HG02642 (cell line): ENCODE measurements around the gene SPRED2.

ENCODE experiments used
- ATAC-seq: cut with Tn5 transposase; IDR thresholded peaks from one replicate; pipeline ENCODE4 v1.9.1; 2021; ENCODE audit warnings: mild to moderate bottlenecking; ENCODE audit not compliant: unreplicated experiment, poor library complexity

Gene SPRED2, protein sequence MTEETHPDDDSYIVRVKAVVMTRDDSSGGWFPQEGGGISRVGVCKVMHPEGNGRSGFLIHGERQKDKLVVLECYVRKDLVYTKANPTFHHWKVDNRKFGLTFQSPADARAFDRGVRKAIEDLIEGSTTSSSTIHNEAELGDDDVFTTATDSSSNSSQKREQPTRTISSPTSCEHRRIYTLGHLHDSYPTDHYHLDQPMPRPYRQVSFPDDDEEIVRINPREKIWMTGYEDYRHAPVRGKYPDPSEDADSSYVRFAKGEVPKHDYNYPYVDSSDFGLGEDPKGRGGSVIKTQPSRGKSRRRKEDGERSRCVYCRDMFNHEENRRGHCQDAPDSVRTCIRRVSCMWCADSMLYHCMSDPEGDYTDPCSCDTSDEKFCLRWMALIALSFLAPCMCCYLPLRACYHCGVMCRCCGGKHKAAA

DNA sequence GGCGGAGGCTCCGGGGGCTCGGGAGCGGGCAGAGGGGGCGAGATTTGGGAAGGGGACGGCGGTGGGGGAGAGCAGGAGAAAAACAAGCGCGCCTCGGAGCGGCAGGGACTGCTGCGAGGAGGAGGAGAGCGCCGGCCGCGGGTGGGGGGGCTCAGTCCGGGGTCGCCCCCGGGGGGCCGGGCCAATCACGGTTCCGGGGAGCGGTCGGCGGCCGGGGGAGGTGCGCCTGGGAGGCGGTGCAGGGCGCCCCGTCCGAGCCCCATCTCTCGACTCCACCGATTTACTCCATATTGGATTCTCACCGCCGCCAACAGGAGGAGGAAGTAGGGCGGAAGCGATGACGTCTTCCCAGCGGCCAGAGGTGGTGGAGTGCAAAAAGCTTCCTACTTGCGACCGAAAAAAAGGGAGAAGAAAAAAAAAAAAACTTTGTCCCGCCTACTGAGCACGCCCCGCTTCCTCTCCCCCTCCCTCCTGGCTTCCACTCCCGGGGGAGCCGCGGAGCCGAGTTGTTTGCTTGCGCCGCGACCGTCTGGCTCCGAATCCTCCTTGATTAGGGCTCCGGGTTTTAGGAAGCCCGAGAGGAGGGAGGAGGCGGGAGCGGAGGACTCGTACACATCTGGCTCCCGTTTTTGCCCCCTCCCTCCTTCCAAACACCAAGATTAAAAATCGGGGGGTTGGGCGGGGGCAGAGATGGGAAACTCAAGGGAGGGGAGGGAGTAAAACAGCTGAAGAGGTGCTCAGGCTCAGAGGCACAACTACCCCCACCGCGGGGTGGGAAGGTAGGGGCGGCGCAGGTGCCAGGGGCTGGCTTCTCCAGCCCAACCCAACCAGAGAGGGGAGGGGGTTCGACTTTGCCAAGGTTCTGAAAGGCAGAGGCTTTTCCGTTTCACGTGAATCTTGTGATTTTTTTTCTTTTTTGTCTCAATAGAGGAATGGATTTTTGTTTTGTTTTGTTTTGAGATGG, at the start of gene SPRED2:
Gene SPRED2 (minus strand): TSS at position 373 of the 964 bp plus-strand sequence. CDS start 612 bp downstream, outside the sequence.
- peak; percentile 34 for ATAC-seq

DNA sequence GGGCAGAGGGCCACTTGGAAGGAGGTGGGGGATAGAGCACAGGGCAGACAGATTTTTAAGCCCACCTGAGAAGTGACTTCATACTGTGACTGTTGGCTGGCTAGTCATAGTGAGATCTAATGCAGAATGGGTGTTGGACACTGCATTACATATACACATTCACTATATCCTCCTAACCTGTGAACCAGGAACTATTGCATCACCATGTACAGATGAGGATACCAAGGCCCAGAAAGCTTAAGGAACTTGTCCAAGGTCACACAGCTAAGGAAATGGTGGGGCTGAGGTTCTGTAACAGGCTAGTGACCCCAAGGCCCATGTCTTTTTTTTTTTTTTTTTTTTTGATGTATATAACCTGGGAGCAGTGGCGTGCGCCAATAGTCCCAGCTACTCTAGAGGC, 49.6 kb upstream of the SPRED2 start:
- no peak for ATAC-seq

DNA sequence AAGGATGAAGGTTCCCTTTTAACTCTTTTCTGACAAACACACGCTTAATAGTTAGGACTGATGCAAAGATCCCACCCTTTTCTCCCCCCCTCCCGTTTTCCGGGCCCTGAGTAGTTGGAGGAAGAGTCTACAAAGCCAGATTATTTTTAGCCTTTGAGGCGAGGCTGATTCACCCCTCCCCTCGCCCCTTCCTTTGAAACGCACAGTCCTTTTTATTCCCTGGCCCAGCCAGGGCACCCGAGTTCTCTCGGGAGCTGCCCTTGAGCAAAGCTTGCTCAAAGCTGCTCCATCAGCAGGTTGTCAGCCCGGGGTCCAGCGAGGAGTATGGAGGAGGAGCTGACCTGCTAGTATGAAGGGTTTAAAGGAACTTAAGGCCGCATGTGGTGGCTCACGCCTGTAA, 47.1 kb upstream of the SPRED2 start:
- ATAC-seq: no peak

DNA sequence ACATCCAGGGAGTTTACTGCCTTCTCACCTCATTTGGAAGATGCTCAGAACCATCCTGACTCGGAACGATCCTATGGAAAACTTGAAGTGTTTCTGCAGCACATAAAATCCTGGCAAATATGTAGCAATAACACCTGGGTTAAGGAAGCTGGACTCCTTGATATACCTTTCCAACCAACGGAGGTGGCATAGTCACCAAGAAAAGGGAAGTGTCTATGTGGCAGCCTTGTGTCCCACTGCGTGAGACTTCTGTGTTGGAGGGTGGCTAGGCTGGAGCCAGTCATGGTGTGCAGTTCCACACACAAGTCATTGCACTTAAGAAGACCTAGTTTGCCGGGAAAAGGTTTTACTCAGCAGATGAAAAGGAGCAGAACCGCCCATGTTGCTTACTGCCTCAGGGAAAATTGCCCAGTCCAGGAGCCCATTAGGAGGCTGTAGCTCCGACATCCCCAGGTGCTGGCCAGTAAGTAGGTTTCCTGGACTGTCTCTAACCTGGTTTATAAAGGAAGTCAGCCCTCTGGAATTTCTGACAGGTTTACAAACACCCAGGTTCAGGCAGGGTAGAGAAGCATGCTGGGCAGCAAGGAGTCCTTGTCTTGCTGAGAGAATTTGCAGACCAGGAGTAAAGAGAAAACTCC, 46.2 kb upstream of the SPRED2 start:
- ATAC-seq: no peak

DNA sequence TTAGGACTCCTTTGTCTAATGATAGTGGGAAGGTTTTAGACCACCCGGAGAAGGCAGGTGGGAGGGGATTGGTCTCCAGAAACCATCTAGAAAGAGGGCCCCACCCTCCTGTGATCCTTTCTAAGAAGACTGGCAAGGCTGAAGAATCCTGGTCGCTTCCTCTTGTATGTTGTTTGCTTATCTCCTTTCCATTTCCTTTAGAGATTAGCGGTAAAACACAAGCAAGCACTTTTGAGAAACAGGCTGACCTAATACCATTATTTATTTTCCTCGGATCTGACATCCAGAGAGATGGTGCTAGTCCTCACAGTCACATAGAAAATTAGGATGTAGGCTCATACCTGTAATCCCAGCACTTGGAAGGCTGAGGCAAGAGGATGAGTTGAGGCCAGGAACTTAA, 45.2 kb upstream of the SPRED2 start:
- ATAC-seq: no peak

DNA sequence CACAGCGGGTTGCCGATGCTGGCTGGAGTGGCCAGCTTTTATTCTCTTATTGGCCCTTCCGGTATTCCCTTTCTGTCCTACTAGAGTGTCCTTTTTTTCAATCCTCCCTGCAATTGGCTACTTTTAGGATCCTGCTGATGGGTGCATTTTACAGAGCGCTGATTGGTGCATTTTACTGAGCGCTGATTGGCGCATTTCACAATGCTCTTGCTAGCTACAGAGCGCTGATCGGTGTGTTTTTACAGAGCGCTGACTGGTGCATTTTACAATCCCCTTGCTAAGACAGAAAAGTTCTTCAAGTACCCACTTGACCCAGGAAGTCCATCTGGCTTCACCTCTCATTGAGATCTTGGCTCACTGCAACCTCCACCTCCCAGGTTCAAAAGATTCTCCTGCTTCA, 44.4 kb upstream of the SPRED2 start:
- ATAC-seq: no peak

DNA sequence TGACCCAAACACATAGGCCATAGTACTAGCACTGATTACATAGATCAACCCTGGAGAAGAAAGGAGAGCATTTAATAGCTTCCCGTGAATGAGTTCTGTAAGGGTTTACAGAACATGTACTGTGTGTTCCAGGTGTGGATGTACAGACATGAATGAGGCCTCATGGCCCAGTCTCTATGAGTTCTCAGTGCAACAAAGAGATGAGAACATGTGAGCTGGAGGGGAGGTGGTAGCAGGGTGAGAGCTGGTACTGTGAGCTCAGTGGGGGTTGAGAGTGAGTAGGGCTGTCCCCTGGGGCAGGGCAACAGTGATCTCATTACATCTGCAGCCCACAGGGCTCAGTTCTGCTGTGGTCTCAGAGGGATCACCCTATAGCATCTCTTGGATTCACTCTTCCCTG, 42.6 kb upstream of the SPRED2 start:
- no peak for ATAC-seq

DNA sequence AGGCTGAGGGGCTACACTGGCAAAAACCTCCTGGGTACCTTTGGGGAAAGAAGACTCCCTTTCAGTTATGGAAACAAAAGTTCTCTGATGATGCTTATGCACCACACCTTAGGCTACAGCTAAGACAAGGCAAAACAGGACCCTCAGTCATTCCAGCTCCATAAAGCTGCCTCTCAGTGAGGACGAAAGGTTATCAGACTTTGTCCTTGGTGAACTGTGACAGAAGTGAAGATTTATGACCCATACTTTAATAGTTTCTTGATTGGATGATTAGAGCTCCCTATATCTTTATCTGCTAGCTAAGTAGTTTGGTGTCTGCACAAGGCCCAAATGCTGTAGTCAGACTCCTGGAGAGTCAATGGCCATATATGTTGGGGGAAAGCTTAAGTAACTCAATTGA, 40.6 kb upstream of the SPRED2 start:
- no peak for ATAC-seq

DNA sequence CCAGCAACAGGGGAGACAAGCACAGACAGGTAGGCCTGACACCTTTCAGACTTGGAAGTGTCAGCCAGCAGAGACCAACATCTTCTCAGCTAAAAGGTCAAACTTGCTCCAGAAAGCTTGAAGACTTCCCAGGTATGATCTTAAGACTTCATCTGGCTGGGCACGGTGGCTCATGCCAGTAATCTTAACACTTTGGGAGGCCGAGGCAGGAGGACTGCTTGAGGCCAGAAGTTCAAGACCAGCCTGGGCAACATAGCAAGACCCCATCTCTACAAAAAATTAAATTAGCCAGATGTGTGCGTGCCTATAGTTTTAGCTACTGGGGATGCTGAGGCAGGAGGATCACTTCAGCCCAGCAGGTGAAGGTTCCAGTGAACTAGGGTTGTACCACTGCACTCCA, 39.0 kb upstream of the SPRED2 start:
- no peak for ATAC-seq

DNA sequence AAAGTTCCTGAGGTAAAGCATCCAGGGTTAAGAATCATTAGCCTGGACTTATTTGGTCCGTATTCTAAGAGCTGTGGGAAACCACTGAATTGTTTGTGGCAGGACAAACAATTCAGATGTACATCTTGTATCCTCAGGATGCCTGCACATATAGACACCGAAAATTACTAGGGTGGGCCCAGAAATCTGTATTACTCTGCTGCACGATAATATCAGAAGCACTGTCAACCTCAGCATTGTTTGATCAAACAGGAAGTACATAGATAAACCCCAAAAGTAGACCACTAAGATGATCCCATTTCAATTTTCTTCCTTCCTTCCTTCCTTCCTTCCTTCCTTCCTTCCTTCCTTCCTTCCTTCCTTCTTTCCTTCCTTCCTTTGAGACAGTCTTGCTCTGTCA, 34.2 kb upstream of the SPRED2 start:
- ATAC-seq: no peak

DNA sequence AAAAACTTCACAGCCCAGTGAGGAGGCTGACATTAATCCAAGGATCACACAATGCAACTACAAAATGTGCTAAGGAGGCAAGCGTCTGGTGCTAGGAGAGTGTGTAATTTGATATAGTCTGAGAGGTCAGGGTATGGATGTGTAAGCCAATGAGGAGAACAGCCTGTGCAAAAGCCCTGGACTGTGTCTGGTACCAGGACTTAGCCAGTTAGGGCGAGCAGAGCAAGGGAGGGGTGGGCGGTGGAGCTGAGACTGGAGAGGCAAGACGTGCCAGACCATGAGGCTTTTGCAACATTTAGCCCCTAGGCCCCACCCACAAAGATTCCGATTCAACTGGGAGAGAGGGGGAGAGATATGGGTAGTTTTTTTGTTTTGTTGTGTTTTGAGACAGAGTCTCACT, 33.5 kb upstream of the SPRED2 start:
- no peak for ATAC-seq

DNA sequence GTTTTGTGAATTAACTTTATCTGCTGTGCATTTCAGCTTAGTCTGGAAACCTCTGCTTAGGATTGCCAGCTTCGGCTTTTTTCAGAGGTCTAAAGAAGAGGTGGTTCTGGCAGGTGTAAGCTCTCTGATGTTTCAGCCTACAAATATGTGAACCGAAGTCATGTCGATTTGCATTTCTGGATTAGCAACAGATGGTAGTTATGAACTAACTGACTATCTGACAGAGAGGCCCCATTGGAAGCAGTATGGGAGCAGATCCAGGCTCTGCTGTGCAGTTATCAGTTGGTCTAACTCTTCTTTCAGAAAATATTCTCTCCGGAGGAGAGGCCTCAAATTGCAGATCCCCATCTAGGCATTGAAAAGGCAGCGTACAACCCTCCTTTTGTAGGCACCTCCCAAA, 32.7 kb upstream of the SPRED2 start:
- no peak for ATAC-seq

DNA sequence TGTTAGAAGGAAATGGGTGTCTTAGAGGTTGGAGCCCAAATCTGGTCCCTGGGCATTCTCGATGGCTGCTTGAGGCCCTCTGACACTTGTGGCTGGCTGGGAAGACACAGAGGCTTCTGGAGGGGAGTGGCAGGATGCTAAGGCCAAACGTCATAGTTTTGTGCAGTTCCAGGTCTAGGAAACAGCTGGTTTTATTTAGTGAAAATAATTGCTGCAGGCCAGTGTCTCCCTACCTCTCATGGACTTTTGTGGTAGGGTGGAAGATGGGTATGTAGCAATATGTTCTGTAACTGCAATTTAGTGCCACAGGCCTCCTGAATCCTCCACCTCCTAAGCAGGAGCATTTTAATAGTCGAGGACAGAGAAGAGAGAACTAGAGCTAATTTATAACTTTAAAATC, 32.2 kb upstream of the SPRED2 start:
- ATAC-seq: no peak

DNA sequence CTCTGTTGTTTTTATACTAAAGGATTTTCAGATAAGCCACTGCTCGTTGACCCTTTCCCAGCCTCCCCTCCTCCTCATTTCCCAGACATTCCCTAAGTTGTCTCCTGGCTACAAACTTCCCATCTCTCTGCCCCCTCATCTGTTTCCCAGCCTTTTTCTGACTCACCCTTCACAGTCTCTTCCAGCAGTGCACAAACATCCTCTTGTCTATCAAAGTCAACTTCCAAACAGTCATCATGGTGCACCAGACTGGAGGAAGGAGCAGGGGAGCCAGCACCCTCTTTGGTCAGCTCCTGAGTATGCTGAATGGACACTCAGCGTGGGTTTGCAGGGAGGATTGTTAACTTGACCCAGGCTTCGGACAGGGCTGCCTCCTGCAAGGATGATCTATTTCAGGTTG, 26.6 kb upstream of the SPRED2 start:
- no peak for ATAC-seq

DNA sequence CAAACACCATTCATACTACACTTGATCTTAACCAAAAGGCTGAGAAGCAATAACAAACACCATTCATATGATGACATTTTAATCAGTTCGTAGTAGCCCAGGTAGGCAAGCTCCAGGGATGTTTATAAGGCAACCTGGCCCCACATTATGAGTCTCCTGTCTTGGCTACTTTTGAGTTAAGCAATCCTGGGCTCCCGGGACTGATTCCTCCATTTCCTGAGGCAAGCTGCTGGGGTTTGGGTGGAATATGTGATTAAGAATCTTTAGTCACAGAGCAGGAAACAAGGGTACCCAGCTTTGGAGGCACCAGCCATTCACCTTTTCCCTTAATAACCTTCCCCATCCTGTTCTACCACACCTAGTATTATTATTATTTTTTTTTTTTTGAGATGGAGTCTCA, 24.5 kb upstream of the SPRED2 start:
- ATAC-seq: no peak

DNA sequence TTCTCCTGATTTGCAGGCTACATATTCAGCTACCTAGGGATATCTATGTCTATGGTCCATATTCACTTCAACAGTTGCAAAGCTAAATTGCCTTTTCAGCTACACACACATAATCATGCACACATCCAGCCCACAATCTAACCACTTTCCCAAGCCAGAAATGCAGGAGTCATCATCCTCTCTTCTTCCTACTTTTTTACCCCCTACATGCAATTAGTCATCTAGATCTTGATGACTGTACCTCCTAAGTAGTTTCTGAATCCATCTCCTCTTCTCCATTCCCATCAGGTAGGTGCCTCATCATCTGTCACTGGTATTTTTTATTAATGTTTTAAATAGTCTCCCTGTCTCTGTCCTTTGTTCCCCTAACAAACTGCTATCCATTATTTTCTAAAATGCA, 23.7 kb upstream of the SPRED2 start:
- no peak for ATAC-seq

DNA sequence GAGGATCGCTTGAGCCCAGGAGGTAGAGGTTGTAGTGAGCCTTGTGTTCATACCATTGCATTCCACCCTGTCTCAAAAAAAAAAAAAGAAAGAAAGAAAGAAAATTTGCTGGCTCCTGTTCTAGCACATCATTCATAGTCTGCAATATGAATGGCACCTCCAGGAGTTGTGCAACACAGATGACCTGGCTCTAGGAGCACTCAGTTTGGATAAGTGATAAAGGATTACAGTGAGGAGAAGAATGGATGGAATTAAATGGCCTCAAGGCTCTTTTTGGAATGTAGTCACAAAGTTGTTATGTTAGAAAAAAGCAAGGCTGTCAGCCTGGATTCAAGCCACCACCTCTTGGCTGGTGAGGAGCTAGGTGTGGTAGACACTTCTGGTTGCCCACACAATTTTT, 21.5 kb upstream of the SPRED2 start:
- ATAC-seq: no peak

DNA sequence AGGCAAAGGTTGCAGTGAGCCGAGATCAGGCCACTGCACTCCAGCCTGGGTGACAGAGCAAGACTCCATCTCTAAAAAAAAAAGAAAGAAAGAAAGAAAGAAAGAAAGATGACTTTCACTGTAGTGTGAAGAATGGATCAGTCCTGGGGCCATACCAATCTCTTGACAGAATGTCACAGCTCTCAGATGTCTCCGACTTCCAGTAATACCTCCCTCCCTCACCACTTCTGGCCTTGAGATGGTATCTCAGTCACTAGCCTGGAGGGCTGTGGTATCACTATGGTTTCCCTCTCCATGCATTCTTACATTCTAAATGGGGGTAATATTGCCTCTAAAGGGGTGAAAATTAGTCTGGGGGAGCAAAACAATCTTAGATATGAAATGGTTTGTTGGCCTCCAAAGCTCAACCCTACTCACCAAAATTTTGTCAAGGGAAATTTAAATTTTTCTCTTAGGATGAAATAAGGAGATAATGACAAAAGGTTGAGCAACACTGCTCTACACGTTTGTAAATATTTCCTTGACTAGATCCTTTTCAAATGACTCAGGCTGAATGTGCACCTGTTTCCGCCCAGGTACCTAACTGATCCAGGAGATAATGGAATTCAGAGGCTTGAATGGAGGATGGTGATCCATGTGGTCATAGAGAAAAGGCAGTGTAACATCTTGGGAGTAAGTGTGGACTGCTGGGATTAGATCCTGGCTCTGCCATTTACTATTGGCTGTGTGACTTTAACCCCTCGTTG, 19.9 kb upstream of the SPRED2 start:
- ATAC-seq: no peak

DNA sequence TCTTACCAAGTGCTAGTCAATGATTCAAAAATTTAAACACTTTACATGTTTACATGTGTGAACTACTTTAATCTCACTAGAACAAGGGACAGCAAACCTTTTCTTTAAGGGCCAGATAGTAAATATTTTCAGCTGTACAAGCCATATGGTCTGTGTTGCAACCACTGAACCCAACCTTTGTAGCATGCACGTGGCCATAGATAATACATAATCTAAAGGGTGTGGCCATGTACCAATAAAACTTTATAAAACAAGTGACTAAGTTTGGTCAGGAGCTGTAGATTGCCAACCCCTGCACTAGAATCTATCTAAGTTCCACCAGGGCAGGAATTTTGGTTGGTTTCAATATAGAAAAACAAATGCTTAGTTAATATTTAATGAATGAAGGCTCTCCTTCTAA, 18.4 kb upstream of the SPRED2 start:
- no peak for ATAC-seq

DNA sequence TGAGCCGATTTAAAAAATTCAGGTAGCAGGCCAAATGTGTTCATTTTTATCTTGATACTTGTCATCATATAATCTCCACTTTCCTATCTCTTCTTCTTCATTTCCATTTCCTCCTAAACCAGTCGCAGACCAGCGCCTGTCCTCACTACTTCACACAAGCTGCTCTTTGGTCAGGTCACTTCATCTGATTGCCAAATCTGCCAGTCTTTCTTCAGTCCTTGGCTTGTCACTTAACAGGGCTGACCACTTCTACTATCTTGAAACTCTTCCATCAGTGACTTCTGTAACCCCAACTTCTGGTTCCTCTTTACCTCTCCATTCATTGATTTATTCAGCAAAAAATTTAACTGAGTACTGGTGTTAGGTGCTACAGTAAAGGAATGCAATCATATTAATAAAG, 18.0 kb upstream of the SPRED2 start:
- ATAC-seq: no peak
